GM23338 (cell line): ENCODE data around the gene ALDH1B1. TPM values are rescaled to one million over a fixed set of nuclear protein-coding genes. Genes with fewer than 3 reads are reported as not detected.

ENCODE experiments used
- ATAC-seq: fragments of 200-7000 bp; cut with Tn5 transposase; 3 replicates; pipeline ENCODE4 v1.9.1; 2020
- DNase-seq: peaks from one replicate; pipeline ENCODE4 v3.0.0-alpha.2; 2015; ENCODE audit warnings: low spot score
- H2AFZ ChIP-seq: fragments of 200-600 bp; sonication (generic); 2 replicates; pipeline ENCODE4 v1.8.0; 2016; ENCODE audit warnings: antibody characterized with exemption, mild to moderate bottlenecking, moderate library complexity
- H3F3A ChIP-seq: fragments of 200-600 bp; sonication (generic); replicated peaks from 2 replicates; pipeline ENCODE4 v1.8.0; 2017; ENCODE audit warnings: antibody characterized with exemption, mixed run types, low read depth
- H3K27ac ChIP-seq: fragments of 200-600 bp; sonication (generic); 2 replicates; pipeline ENCODE4 v1.6.1; 2016; ENCODE audit warnings: low read depth
- H3K27me3 ChIP-seq: fragments of 200-600 bp; sonication (generic); 2 replicates; pipeline ENCODE4 v1.8.0; 2016; ENCODE audit warnings: mild to moderate bottlenecking, mixed run types, moderate library complexity; ENCODE audit not compliant: insufficient read depth
- H3K36me3 ChIP-seq: fragments of 200-600 bp; sonication (generic); 2 replicates; pipeline ENCODE4 v1.8.0; 2016; ENCODE audit warnings: mild to moderate bottlenecking; ENCODE audit not compliant: insufficient read depth
- H3K4me1 ChIP-seq: fragments of 200-600 bp; sonication (generic); 2 replicates; pipeline ENCODE4 v1.8.0; 2016; ENCODE audit warnings: mild to moderate bottlenecking, moderate library complexity; ENCODE audit not compliant: insufficient read depth
- H3K4me2 ChIP-seq: fragments of 200-600 bp; sonication (generic); 2 replicates; pipeline ENCODE4 v1.7.1; 2017; ENCODE audit warnings: mixed run types
- H3K4me3 ChIP-seq: fragments of 200-600 bp; sonication (generic); 2 replicates; pipeline ENCODE4 v1.6.1; 2016; ENCODE audit warnings: mixed run types
- H3K79me2 ChIP-seq: fragments of 200-600 bp; sonication (generic); replicated peaks from 2 replicates; pipeline ENCODE4 v1.8.0; 2017; ENCODE audit warnings: mild to moderate bottlenecking; ENCODE audit not compliant: insufficient read depth
- H3K9me2 ChIP-seq: fragments of 200-600 bp; sonication (generic); 2 replicates; pipeline ENCODE4 v1.8.0; 2017; ENCODE audit not compliant: insufficient read depth
- H4K20me1 ChIP-seq: fragments of 200-600 bp; sonication (generic); replicated peaks from 2 replicates; pipeline ENCODE4 v1.8.0; 2017; ENCODE audit warnings: mild to moderate bottlenecking; ENCODE audit not compliant: insufficient read depth
- H3K27ac Mint-ChIP-seq: 2 replicates; pipeline ENCODE4 v1.8.0; 2020; ENCODE audit warnings: inconsistent platforms, mild to moderate bottlenecking, moderate library complexity, mixed read lengths
- H3K27me3 Mint-ChIP-seq: 3 replicates; pipeline ENCODE4 v1.8.0; 2022; ENCODE audit warnings: low read depth, mild to moderate bottlenecking, moderate library complexity, mixed read lengths, inconsistent platforms; ENCODE audit not compliant: insufficient read depth, poor library complexity
- H3K36me3 Mint-ChIP-seq: 3 replicates; pipeline ENCODE4 v1.8.0; 2021; ENCODE audit warnings: low read depth, mild to moderate bottlenecking, inconsistent platforms, moderate library complexity, mixed read lengths
- H3K4me1 Mint-ChIP-seq: 3 replicates; pipeline ENCODE4 v1.8.0; 2020; ENCODE audit warnings: mild to moderate bottlenecking, inconsistent platforms, mixed read lengths
- H3K4me3 Mint-ChIP-seq: 3 replicates; pipeline ENCODE4 v1.8.0; 2021; ENCODE audit warnings: moderate library complexity, mild to moderate bottlenecking, inconsistent platforms, mixed read lengths
- H3K9me3 Mint-ChIP-seq: 3 replicates; pipeline ENCODE4 v1.8.0; 2020; ENCODE audit warnings: moderate library complexity, mild to moderate bottlenecking, inconsistent platforms, mixed read lengths
- CREB1 ChIP-seq: fragments of 250-450 bp; sonication (Bioruptor Pico); IDR thresholded peaks from 2 replicates; pipeline ENCODE4 v1.5.0; 2020; ENCODE audit warnings: low read depth, mild to moderate bottlenecking, moderate library complexity
- EZH2 ChIP-seq: fragments of 200-600 bp; sonication (generic); IDR thresholded peaks from one replicate; pipeline ENCODE4 v1.8.0; 2017; ENCODE audit warnings: antibody characterized with exemption, mild to moderate bottlenecking, low read depth; ENCODE audit not compliant: unreplicated experiment
- EZH2phosphoT487 ChIP-seq: fragments of 200-600 bp; sonication (generic); IDR thresholded peaks from one replicate; pipeline ENCODE4 v1.8.1; 2018; ENCODE audit warnings: antibody characterized with exemption; ENCODE audit not compliant: unreplicated experiment
- JUNB ChIP-seq: IDR thresholded peaks from one replicate; pipeline ENCODE4 v1.6.1; 2016; ENCODE audit warnings: antibody characterized with exemption; ENCODE audit not compliant: unreplicated experiment
- NANOG ChIP-seq: IDR thresholded peaks from 2 replicates; pipeline ENCODE4 v1.6.1; 2016; ENCODE audit warnings: antibody characterized with exemption, borderline replicate concordance
- POLR2AphosphoS5 ChIP-seq: IDR thresholded peaks from 2 replicates; pipeline ENCODE4 v1.6.1; 2016; ENCODE audit warnings: antibody characterized with exemption, low read depth
- STAT1 ChIP-seq: IDR thresholded peaks from one replicate; pipeline ENCODE4 v1.6.1; 2016; ENCODE audit warnings: antibody characterized with exemption; ENCODE audit not compliant: unreplicated experiment
- ZNF331 ChIP-seq: fragments of 250-450 bp; sonication (Bioruptor Pico); IDR thresholded peaks from 2 replicates; pipeline ENCODE4 v1.5.0; 2020; ENCODE audit warnings: low read depth, mild to moderate bottlenecking, moderate library complexity
- ZNF462 ChIP-seq: fragments of 250-450 bp; sonication (Bioruptor Pico); IDR thresholded peaks from 2 replicates; pipeline ENCODE4 v1.5.0; 2020; ENCODE audit warnings: mild to moderate bottlenecking, moderate library complexity
- polyA plus RNA-seq: library from polyadenylated mRNA; unstranded; fragments of >200 nt; fragmentation: Nextera tagmentation; extraction: Ambion mirVana; gene quantifications from 2 replicates; pipeline ENCODE4 v1.2.1, GENCODE V29; 2016
- total RNA-seq: library from RNA; depleted of rRNA; stranded (reverse); fragments of >200 nt; shearing (Covaris generic); gene quantifications from 2 replicates; pipeline ENCODE4 v1.2.3, GENCODE V29; 2014
- TF ChIP-seq, protein P1 (sequence below): IDR thresholded peaks from one replicate; pipeline ENCODE4 v1.6.1; 2018; ENCODE audit warnings: antibody characterized with exemption; ENCODE audit not compliant: unreplicated experiment
- TF ChIP-seq, protein P2 (sequence below), 2 experiments: fragments of 200-600 bp in 1 of 2; sonication (generic) in 1 of 2; conservative IDR thresholded peaks; 2 replicates each; pipeline versions ENCODE4 v1.5.1 to v1.6.1; 2016 to 2017; ENCODE audit warnings: antibody characterized with exemption in 2 of 2, low read depth in 2 of 2, mild to moderate bottlenecking in 2 of 2, moderate library complexity in 1 of 2

The ALDH1B1 gene
- total and polyA plus RNA-seq, 2 experiments from 2014 or later = 37.5 to 74.8 TPM

DNA sequence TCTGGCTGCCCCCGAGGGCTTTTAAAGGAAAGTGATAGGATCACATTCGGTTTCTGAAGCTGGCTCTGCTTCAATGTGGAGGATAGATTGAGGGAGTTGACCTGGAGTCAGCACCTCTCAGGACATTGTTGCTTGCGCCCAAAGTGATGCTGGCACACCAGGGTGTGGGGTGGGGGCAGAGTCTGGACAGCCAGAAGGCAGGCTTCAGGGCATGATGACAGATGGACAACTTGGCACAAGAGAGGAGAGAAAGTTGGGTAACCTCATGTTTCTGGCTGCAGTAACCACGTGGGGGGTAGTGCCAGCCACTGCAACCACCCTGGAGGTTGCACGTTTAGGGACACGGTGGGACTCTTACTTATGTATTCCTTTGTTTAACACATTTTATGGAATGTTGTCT, 9.5 kb downstream of the ALDH1B1 start (continued):
- TF ChIP-seq, protein P1, sequence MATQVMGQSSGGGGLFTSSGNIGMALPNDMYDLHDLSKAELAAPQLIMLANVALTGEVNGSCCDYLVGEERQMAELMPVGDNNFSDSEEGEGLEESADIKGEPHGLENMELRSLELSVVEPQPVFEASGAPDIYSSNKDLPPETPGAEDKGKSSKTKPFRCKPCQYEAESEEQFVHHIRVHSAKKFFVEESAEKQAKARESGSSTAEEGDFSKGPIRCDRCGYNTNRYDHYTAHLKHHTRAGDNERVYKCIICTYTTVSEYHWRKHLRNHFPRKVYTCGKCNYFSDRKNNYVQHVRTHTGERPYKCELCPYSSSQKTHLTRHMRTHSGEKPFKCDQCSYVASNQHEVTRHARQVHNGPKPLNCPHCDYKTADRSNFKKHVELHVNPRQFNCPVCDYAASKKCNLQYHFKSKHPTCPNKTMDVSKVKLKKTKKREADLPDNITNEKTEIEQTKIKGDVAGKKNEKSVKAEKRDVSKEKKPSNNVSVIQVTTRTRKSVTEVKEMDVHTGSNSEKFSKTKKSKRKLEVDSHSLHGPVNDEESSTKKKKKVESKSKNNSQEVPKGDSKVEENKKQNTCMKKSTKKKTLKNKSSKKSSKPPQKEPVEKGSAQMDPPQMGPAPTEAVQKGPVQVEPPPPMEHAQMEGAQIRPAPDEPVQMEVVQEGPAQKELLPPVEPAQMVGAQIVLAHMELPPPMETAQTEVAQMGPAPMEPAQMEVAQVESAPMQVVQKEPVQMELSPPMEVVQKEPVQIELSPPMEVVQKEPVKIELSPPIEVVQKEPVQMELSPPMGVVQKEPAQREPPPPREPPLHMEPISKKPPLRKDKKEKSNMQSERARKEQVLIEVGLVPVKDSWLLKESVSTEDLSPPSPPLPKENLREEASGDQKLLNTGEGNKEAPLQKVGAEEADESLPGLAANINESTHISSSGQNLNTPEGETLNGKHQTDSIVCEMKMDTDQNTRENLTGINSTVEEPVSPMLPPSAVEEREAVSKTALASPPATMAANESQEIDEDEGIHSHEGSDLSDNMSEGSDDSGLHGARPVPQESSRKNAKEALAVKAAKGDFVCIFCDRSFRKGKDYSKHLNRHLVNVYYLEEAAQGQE = no peak
- TF ChIP-seq EZH2phosphoT487 (no peak), STAT1 (no peak), ZNF331 (no peak), EZH2 (no peak), JUNB (no peak), POLR2AphosphoS5 (no peak), CREB1 (CRISPR knock-in tag) (no peak)
- TF ChIP-seq, protein P2, sequence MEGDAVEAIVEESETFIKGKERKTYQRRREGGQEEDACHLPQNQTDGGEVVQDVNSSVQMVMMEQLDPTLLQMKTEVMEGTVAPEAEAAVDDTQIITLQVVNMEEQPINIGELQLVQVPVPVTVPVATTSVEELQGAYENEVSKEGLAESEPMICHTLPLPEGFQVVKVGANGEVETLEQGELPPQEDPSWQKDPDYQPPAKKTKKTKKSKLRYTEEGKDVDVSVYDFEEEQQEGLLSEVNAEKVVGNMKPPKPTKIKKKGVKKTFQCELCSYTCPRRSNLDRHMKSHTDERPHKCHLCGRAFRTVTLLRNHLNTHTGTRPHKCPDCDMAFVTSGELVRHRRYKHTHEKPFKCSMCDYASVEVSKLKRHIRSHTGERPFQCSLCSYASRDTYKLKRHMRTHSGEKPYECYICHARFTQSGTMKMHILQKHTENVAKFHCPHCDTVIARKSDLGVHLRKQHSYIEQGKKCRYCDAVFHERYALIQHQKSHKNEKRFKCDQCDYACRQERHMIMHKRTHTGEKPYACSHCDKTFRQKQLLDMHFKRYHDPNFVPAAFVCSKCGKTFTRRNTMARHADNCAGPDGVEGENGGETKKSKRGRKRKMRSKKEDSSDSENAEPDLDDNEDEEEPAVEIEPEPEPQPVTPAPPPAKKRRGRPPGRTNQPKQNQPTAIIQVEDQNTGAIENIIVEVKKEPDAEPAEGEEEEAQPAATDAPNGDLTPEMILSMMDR (conservative IDR thresholded peaks at IDR 0.05; ENCODE audit: low read depth in 2 of 2) = no peak

DNA sequence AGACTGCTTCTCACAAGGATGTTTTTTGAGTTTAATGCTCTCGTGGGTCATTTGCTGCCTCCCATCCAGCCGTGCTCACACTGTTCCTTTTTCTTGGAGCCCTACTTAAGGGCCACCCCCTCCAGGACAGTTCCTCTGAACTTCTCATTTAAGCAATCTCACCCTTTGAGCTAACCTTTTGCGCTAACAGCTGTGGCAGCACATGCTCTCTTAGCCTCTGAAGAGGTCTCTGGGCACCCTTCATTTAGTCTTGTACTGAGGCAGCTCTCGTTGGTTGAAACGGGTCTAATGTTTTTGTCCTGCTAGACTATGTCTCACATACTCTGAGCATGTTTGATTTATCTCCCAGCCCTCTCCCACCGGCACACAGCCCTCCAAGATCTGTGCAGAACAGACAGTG, 11.8 kb downstream of the ALDH1B1 start:
- H4K20me1 ChIP-seq = no peaks in the 10 kb centered on the region; the same call in 1 of the 2 replicates
- no peaks in the 10 kb centered on the region for H3K27me3 ChIP-seq
- no peaks in the 10 kb centered on the region for H3K9me2 ChIP-seq
- H3K4me3 ChIP-seq = no peak overlapping the region
- H3K36me3 ChIP-seq = no peaks in the 10 kb centered on the region
- H3K79me2 ChIP-seq = no peaks in the 10 kb centered on the region
- Mint-ChIP-seq H3K36me3 (peaks cover 3% of the 10 kb centered on the region; the same call in 1 of the 3 replicates), H3K27me3 (peaks cover 7% of the 10 kb centered on the region), H3K27ac (no peak overlapping the region), H3K4me3 (no peak overlapping the region), H3K4me1 (peaks cover 13% of the 10 kb centered on the region), H3K9me3 (no peaks in the 10 kb centered on the region)
- H3F3A ChIP-seq = no peaks in the 10 kb centered on the region
- ATAC-seq (no peak), DNase-seq (no peak)
- H2AFZ ChIP-seq = no peak overlapping the region
- no peaks in the 10 kb centered on the region for H3K4me1 ChIP-seq
- H3K27ac ChIP-seq = no peak overlapping the region
- H3K4me2 ChIP-seq = no peak overlapping the region
- TF ChIP-seq STAT1 (no peak), ZNF462 (no peak), NANOG (no peak), EZH2phosphoT487 (no peak), ZNF331 (no peak), CREB1 (CRISPR knock-in tag) (no peak)
- TF ChIP-seq, protein P2 (conservative IDR thresholded peaks at IDR 0.05; ENCODE audit: low read depth in 2 of 2) = no peak
